ENCODE results near the gene P4HA1.

Gene P4HA1

GRCh38 chr10:73093922-73094850, 2.5 kb downstream of the P4HA1 start:
- peak; percentile 22 for DNase-seq

GRCh38 chr10:73092830-73093229, 3.8 kb downstream of the P4HA1 start:
- no peak for DNase-seq

- no peak for DNase-seq
Observed at GRCh38 chr10:73088304-73088703, 8.4 kb downstream of the P4HA1 start.

GRCh38 chr10:73086816-73087215, 9.8 kb downstream of the P4HA1 start:
- DNase-seq = no peak

- no peak for DNase-seq
Observed at GRCh38 chr10:73084209-73084608, 12.5 kb downstream of the P4HA1 start.

- DNase-seq = no peak
Observed at GRCh38 chr10:73083221-73083620, 13.4 kb downstream of the P4HA1 start.

- DNase-seq = peak; percentile 22
Observed at GRCh38 chr10:73079779-73080541, 16.7 kb downstream of the P4HA1 start.

GRCh38 chr10:73076360-73077183, 20.1 kb downstream of the P4HA1 start:
- DNase-seq = peak; percentile 55

- DNase-seq = no peak
Observed at GRCh38 chr10:73075829-73076228, 20.8 kb downstream of the P4HA1 start.

- no peak for DNase-seq
Observed at GRCh38 chr10:73073627-73074026, 23.0 kb downstream of the P4HA1 start.

GRCh38 chr10:73065441-73065840, 31.2 kb downstream of the P4HA1 start:
- no peak for DNase-seq

GRCh38 chr10:73061743-73062142, 34.9 kb downstream of the P4HA1 start:
- DNase-seq = no peak

GRCh38 chr10:73060738-73061635, 35.7 kb downstream of the P4HA1 start:
- DNase-seq = peak; percentile 77

GRCh38 chr10:73060173-73060572, 36.5 kb downstream of the P4HA1 start:
- DNase-seq = no peak

- no peak for DNase-seq
Observed at GRCh38 chr10:73058057-73058591, 38.5 kb downstream of the P4HA1 start.

GRCh38 chr10:73054286-73054685, 42.4 kb downstream of the P4HA1 start:
- DNase-seq = no peak

GRCh38 chr10:73053275-73053674, 43.4 kb downstream of the P4HA1 start:
- no peak for DNase-seq

GRCh38 chr10:73044378-73045285, 52.0 kb downstream of the P4HA1 start:
- DNase-seq = no peak

GRCh38 chr10:73043766-73044377, 52.8 kb downstream of the P4HA1 start:
- DNase-seq = no peak

- no peak for DNase-seq
Observed at GRCh38 chr10:73043319-73043718, 53.3 kb downstream of the P4HA1 start.
